ENCODE measurements around the gene PFKFB2. TPM values are rescaled to one million over a fixed set of nuclear protein-coding genes. Genes with fewer than 3 reads are reported as not detected.
A peak's percentile ranks its signal among the peaks of the same experiment; 100 is the strongest.

Gene PFKFB2
- total RNA-seq, 2 experiments from 2014 or later = 4.6 to 4.8 TPM

GRCh38 chr1:207054491-207054890, 1.4 kb downstream of the PFKFB2 start:
- no peak for ATAC-seq (ENCODE audit: low read depth)
- Mint-ChIP-seq H3K4me1 (peaks cover 30% of the 10 kb centered on the region), H3K27ac (no peak overlapping the region), H3K4me3 (no peak overlapping the region), H3K36me3 (no peaks in the 10 kb centered on the region), H3K9me3 (no peaks in the 10 kb centered on the region), H3K27me3 (no peaks in the 10 kb centered on the region)
- DNase-seq = no peak
- POLR2A ChIA-PET = interaction anchor here (0.9 kb wide), 1 partner anchor 29 kb away, joined by 3 read pairs; no protein-coding TSS in a partner anchor

GRCh38 chr1:207055386-207056001, 2.4 kb downstream of the PFKFB2 start:
- POLR2A ChIA-PET = interaction anchor here (0.9 kb wide), 1 partner anchor 30 kb away, joined by 3 read pairs; no protein-coding TSS in a partner anchor
- DNase-seq (no peak), ATAC-seq (ENCODE audit: low read depth) (no peak)
- Mint-ChIP-seq H3K4me1 (peaks cover 26% of the 10 kb centered on the region), H3K9me3 (no peaks in the 10 kb centered on the region), H3K36me3 (no peaks in the 10 kb centered on the region), H3K27ac (no peak overlapping the region), H3K27me3 (no peaks in the 10 kb centered on the region), H3K4me3 (no peak overlapping the region)

- ATAC-seq (ENCODE audit: low read depth) (no peak), DNase-seq (no peak)
- POLR2A ChIA-PET = no interaction called here
- Mint-ChIP-seq H3K36me3 (no peaks in the 10 kb centered on the region), H3K27me3 (no peaks in the 10 kb centered on the region), H3K4me1 (peaks cover 18% of the 10 kb centered on the region), H3K27ac (no peak overlapping the region), H3K4me3 (no peak overlapping the region), H3K9me3 (no peaks in the 10 kb centered on the region)
Measured at GRCh38 chr1:207056673-207057072, 3.6 kb downstream of the PFKFB2 start.

- H3K36me3 Mint-ChIP-seq = peaks cover 5% of the 10 kb centered on the region
- ATAC-seq (ENCODE audit: low read depth) (no peak), DNase-seq (no peak)
- no peak overlapping the region for H3K4me3 Mint-ChIP-seq
- H3K27me3 Mint-ChIP-seq = no peaks in the 10 kb centered on the region
- peaks cover 12% of the 10 kb centered on the region for H3K4me1 Mint-ChIP-seq
- H3K9me3 Mint-ChIP-seq = no peaks in the 10 kb centered on the region
- POLR2A ChIA-PET = interaction anchor here (0.9 kb wide), 1 partner anchor 13 kb away, joined by 3 read pairs; no protein-coding TSS in a partner anchor
- H3K27ac Mint-ChIP-seq = no peak overlapping the region
Measured at GRCh38 chr1:207058252-207058651, 5.2 kb downstream of the PFKFB2 start.

- Mint-ChIP-seq H3K27ac (no peak overlapping the region), H3K36me3 (peaks cover 8% of the 10 kb centered on the region), H3K4me3 (no peak overlapping the region), H3K9me3 (no peaks in the 10 kb centered on the region), H3K4me1 (peaks cover 7% of the 10 kb centered on the region), H3K27me3 (no peaks in the 10 kb centered on the region)
- DNase-seq (no peak), ATAC-seq (ENCODE audit: low read depth) (no peak)
- POLR2A ChIA-PET = no interaction called here
Measured at GRCh38 chr1:207058878-207059867, 6.1 kb downstream of the PFKFB2 start.

GRCh38 chr1:207059881-207060280, 6.8 kb downstream of the PFKFB2 start:
- Mint-ChIP-seq H3K36me3 (peaks cover 8% of the 10 kb centered on the region), H3K27ac (no peak overlapping the region), H3K4me1 (peaks cover 3% of the 10 kb centered on the region), H3K27me3 (no peaks in the 10 kb centered on the region), H3K4me3 (no peak overlapping the region), H3K9me3 (no peaks in the 10 kb centered on the region)
- DNase-seq = no peak
- no peak for ATAC-seq (ENCODE audit: low read depth)
- POLR2A ChIA-PET = no interaction called here

GRCh38 chr1:207060596-207060995, 7.5 kb downstream of the PFKFB2 start:
- ATAC-seq (ENCODE audit: low read depth) (no peak), DNase-seq (no peak)
- H3K4me3 Mint-ChIP-seq = no peak overlapping the region
- H3K27me3 Mint-ChIP-seq = no peaks in the 10 kb centered on the region
- peaks cover 11% of the 10 kb centered on the region for H3K36me3 Mint-ChIP-seq
- POLR2A ChIA-PET = no interaction called here
- H3K9me3 Mint-ChIP-seq = no peaks in the 10 kb centered on the region
- peaks cover 2% of the 10 kb centered on the region for H3K4me1 Mint-ChIP-seq
- H3K27ac Mint-ChIP-seq = no peak overlapping the region

GRCh38 chr1:207062058-207062457, 9.0 kb downstream of the PFKFB2 start:
- ATAC-seq (ENCODE audit: low read depth) (no peak), DNase-seq (no peak)
- Mint-ChIP-seq H3K27ac (no peak overlapping the region), H3K4me3 (no peak overlapping the region), H3K9me3 (no peaks in the 10 kb centered on the region), H3K4me1 (peaks cover 2% of the 10 kb centered on the region), H3K36me3 (peaks cover 11% of the 10 kb centered on the region), H3K27me3 (no peaks in the 10 kb centered on the region)
- POLR2A ChIA-PET = no interaction called here

- ATAC-seq (ENCODE audit: low read depth) (no peak), DNase-seq (no peak)
- Mint-ChIP-seq H3K4me1 (peaks cover 3% of the 10 kb centered on the region), H3K9me3 (no peaks in the 10 kb centered on the region), H3K4me3 (no peak overlapping the region), H3K27ac (no peak overlapping the region), H3K36me3 (peaks cover 11% of the 10 kb centered on the region), H3K27me3 (no peaks in the 10 kb centered on the region)
- POLR2A ChIA-PET = no interaction called here
Measured at GRCh38 chr1:207063014-207063413, 9.9 kb downstream of the PFKFB2 start.

GRCh38 chr1:207064561-207064960, 11.5 kb downstream of the PFKFB2 start:
- H3K27ac Mint-ChIP-seq = no peak overlapping the region
- peaks cover 18% of the 10 kb centered on the region for H3K36me3 Mint-ChIP-seq
- no peak overlapping the region for H3K4me3 Mint-ChIP-seq
- H3K27me3 Mint-ChIP-seq = no peaks in the 10 kb centered on the region
- no peak for DNase-seq
- no peaks in the 10 kb centered on the region for H3K9me3 Mint-ChIP-seq
- ATAC-seq (ENCODE audit: low read depth) = no peak
- peaks cover 12% of the 10 kb centered on the region for H3K4me1 Mint-ChIP-seq
- POLR2A ChIA-PET = no interaction called here

- DNase-seq (no peak), ATAC-seq (ENCODE audit: low read depth) (no peak)
- H3K27ac Mint-ChIP-seq = no peak overlapping the region
- no peaks in the 10 kb centered on the region for H3K9me3 Mint-ChIP-seq
- H3K36me3 Mint-ChIP-seq = peaks cover 18% of the 10 kb centered on the region
- no peaks in the 10 kb centered on the region for H3K27me3 Mint-ChIP-seq
- no peak overlapping the region for H3K4me3 Mint-ChIP-seq
- H3K4me1 Mint-ChIP-seq = peaks cover 36% of the 10 kb centered on the region
- POLR2A ChIA-PET = no interaction called here
Measured at GRCh38 chr1:207067185-207067584, 14.1 kb downstream of the PFKFB2 start.

- H3K36me3 Mint-ChIP-seq = peaks cover 16% of the 10 kb centered on the region
- POLR2A ChIA-PET = no interaction called here
- DNase-seq (no peak), ATAC-seq (ENCODE audit: low read depth) (no peak)
- no peaks in the 10 kb centered on the region for H3K27me3 Mint-ChIP-seq
- no peaks in the 10 kb centered on the region for H3K9me3 Mint-ChIP-seq
- H3K27ac Mint-ChIP-seq = no peak overlapping the region
- H3K4me3 Mint-ChIP-seq = no peak overlapping the region
- H3K4me1 Mint-ChIP-seq = peaks cover 38% of the 10 kb centered on the region
Measured at GRCh38 chr1:207067665-207068064, 14.6 kb downstream of the PFKFB2 start.

GRCh38 chr1:207069061-207069460, 16.0 kb downstream of the PFKFB2 start:
- Mint-ChIP-seq H3K36me3 (peaks cover 13% of the 10 kb centered on the region), H3K4me1 (peaks cover 41% of the 10 kb centered on the region), H3K27me3 (peaks cover 2% of the 10 kb centered on the region), H3K9me3 (no peaks in the 10 kb centered on the region), H3K27ac (peak overlapping the region; percentile 90), H3K4me3 (peak overlapping the region; percentile 47)
- POLR2A ChIA-PET = interaction anchor here (0.7 to 2.2 kb wide), 3 partner anchors 16 to 253 kb away, joined by 3 to 16 read pairs (median 4); partner anchors contain the start of genes CD55 and PFKFB2
- DNase-seq (no peak), ATAC-seq (ENCODE audit: low read depth) (peak; percentile 69)

Measured in activated naive CD8-positive, alpha-beta T cell treated with anti-CD3 and anti-CD28 coated beads, Interleukin-2, amount 10 ng/mL, durations not matched to agents 7 days and 5 days (primary cell).